ENCODE data around the gene NRROS. TPM values are rescaled to one million over a fixed set of nuclear protein-coding genes. Genes with fewer than 3 reads are reported as not detected.
"Not testable (repeated sequence)": the region's sequence is repeated elsewhere in the genome, so short reads cannot be mapped to it uniquely, and the experiment has no call there.

Gene NRROS
- total and polyA plus RNA-seq, 7 donors, result 0.60 to 7.5 (median 5.8) TPM

DNA sequence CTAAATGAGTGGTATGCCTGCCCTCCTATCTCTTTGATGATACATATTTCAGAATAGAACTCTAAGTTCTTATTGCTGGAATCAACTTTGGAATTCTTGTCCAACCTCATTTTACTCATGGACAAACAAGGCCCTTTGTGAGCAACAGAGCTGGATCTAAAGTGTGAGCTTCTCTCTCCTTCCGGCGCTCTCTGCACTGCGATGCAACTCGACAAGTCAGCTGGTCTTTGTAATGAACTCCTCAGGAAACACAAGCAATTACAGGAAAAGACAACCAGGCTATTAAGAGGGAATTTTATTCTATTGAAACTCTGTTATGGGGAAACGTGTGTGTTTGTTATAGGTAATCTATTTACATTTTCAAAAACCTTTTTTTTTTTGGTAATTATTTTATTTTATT lies 20.3 kb upstream of the NRROS start:
- H3K4me3 ChIP-seq, result no peak overlapping the region
- H3K36me3 ChIP-seq, result no peaks in the 10 kb centered on the region
- WGBS, 2 donors, result 60 to 72% methylated on average over 5 of the region's 5 CpGs
- H3K27me3 ChIP-seq, result no peaks in the 10 kb centered on the region
- TF ChIP-seq CTCF (IDR thresholded peaks at IDR 0.05) (no peak), POLR2AphosphoS5 (IDR thresholded peaks at IDR 0.05) (no peak), POLR2A (IDR thresholded peaks at IDR 0.05) (no peak), EP300 (IDR thresholded peaks at IDR 0.05) (no peak)
- no peaks in the 10 kb centered on the region for H3K9me3 ChIP-seq
- H3K4me1 ChIP-seq, result peaks cover 0 to 19% (median 12%) of the 10 kb centered on the region in 4 donors
- DNase-seq, result no peak
- peak overlapping the region; percentile 46 to 88 (median 75) for H3K27ac ChIP-seq
- intact Hi-C loops (cut with DNase I), result no loop called here

GRCh38 chr3:196619627-196620026 lies 19.9 kb upstream of the NRROS start:
- DNase-seq; intact Hi-C loops (cut with DNase I); H3K4me3 ChIP-seq; H3K9me3 ChIP-seq; H3K27me3 ChIP-seq; H3K36me3 ChIP-seq: not testable (repeated sequence)
- WGBS, 2 donors, result 51 to 71% methylated on average over 2 to 3 of the region's 5 CpGs
- peaks cover 0 to 19% (median 12%) of the 10 kb centered on the region in 4 donors for H3K4me1 ChIP-seq
- peak overlapping the region; percentile 51 to 88 (median 77) for H3K27ac ChIP-seq

DNA sequence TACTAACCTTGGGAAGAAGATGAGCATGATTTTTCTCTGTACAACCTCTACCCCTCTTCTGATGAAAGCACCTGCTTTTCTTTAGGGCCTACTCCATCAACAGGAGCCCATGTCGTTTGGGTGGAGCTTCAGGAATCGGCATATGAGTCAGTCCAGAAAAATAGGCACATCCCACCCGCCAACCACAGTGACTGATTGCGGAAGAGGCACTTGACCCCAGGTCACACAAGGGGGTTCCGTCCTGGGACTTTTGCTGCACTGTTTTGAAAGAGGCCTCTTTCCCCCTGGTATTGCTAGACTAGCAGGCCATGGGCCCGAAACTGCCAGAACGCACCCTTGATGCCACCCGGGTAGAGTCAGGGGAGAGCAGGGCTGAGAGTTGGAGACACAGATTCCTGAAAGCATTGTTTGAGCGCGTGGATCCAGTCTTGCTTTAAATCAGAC lies 19.3 kb upstream of the NRROS start:
- intact Hi-C loops (cut with DNase I), result no loop called here
- Histone ChIP-seq H3K4me3 (no peak overlapping the region), H3K27ac (peak overlapping the region; percentile 51 to 88 (median 77)), H3K27me3 (no peaks in the 10 kb centered on the region), H3K4me1 (peaks cover 0 to 19% (median 12%) of the 10 kb centered on the region in 4 donors), H3K9me3 (no peaks in the 10 kb centered on the region), H3K36me3 (no peaks in the 10 kb centered on the region)
- DNase-seq, result peak; percentile 79
- 72 to 77% methylated on average over 10 of the region's 10 CpGs for WGBS, 2 donors
- TF ChIP-seq POLR2AphosphoS5 (IDR thresholded peaks at IDR 0.05) (peak in 1 of 4 donors; percentile 32), CTCF (IDR thresholded peaks at IDR 0.05) (no peak), POLR2A (IDR thresholded peaks at IDR 0.05) (no peak), EP300 (IDR thresholded peaks at IDR 0.05) (no peak)

- no peaks in the 10 kb centered on the region for H3K9me3 ChIP-seq
- no peak for DNase-seq
- peaks cover 0 to 19% (median 12%) of the 10 kb centered on the region in 4 donors for H3K4me1 ChIP-seq
- H3K27me3 ChIP-seq, result no peaks in the 10 kb centered on the region
- H3K36me3 ChIP-seq, result no peaks in the 10 kb centered on the region
- intact Hi-C loops (cut with DNase I), result no loop called here
- no peak overlapping the region for H3K4me3 ChIP-seq
- TF ChIP-seq POLR2AphosphoS5 (IDR thresholded peaks at IDR 0.05) (no peak), EP300 (IDR thresholded peaks at IDR 0.05) (no peak), CTCF (IDR thresholded peaks at IDR 0.05) (no peak), POLR2A (IDR thresholded peaks at IDR 0.05) (no peak)
- WGBS, 2 donors, result 57 to 73% methylated on average over 2 of the region's 2 CpGs
- peak overlapping the region; percentile 51 to 88 (median 77) for H3K27ac ChIP-seq
These were observed 18.8 kb upstream of the NRROS start for GRCh38 chr3:196620684-196621083.

GRCh38 chr3:196621611-196622010 lies 17.9 kb upstream of the NRROS start:
- intact Hi-C loops (cut with DNase I), result no loop called here
- no peaks in the 10 kb centered on the region for H3K27me3 ChIP-seq
- H3K27ac ChIP-seq, result peak overlapping the region in 2 of 4 donors; percentile 12 to 88
- no peaks in the 10 kb centered on the region for H3K36me3 ChIP-seq
- WGBS, 2 donors, result 88 to 90% methylated on average over 10 of the region's 10 CpGs
- H3K4me3 ChIP-seq, result no peak overlapping the region
- peaks cover 0 to 19% (median 12%) of the 10 kb centered on the region in 4 donors for H3K4me1 ChIP-seq
- DNase-seq, result no peak
- TF ChIP-seq POLR2AphosphoS5 (IDR thresholded peaks at IDR 0.05) (no peak), EP300 (IDR thresholded peaks at IDR 0.05) (no peak), POLR2A (IDR thresholded peaks at IDR 0.05) (no peak), CTCF (IDR thresholded peaks at IDR 0.05) (no peak)
- H3K9me3 ChIP-seq, result no peaks in the 10 kb centered on the region
